SW 1271 (cell line): ENCODE data around the gene ABHD12B.
"Not testable (repeated sequence)": the region's sequence is repeated elsewhere in the genome, so short reads cannot be mapped to it uniquely, and the experiment has no call there.

ENCODE experiments used
- DNase-seq, 2 experiments: peaks; one replicate each; lab custom pipeline; 2025; lab: John Stamatoyannopoulos, UW

ABHD12B gene

GRCh38 chr14:50935126-50936015 is 63.5 kb downstream of the ABHD12B start:
- DNase-seq: no peak

GRCh38 chr14:50936016-50936340 is 64.1 kb downstream of the ABHD12B start:
- DNase-seq: no peak

- no peak for DNase-seq
Observed at GRCh38 chr14:50936882-50937281, 65.0 kb downstream of the ABHD12B start.

GRCh38 chr14:50937325-50937724 is 65.5 kb downstream of the ABHD12B start:
- DNase-seq: peak in 1 of 2 experiments; percentile 25

GRCh38 chr14:50937800-50938199 is 65.9 kb downstream of the ABHD12B start:
- no peak for DNase-seq

- no peak for DNase-seq
Observed at GRCh38 chr14:50941151-50941550, 69.3 kb downstream of the ABHD12B start.

GRCh38 chr14:50941638-50942037 is 69.8 kb downstream of the ABHD12B start:
- not testable (repeated sequence) for DNase-seq

GRCh38 chr14:50943261-50943942 is 71.5 kb downstream of the ABHD12B start:
- peak; percentile 36 to 82 for DNase-seq

GRCh38 chr14:50943943-50944646 is 72.2 kb downstream of the ABHD12B start, which contains the start of gene PYGL:
PYGL (minus strand) TSS chr14:50944483; CDS start chr14:50944403, 80 bp downstream.
- DNase-seq: peak; percentile 43 to 79

GRCh38 chr14:50944647-50945413 is 73.0 kb downstream of the ABHD12B start:
- peak in 1 of 2 experiments; percentile 77 for DNase-seq

GRCh38 chr14:50946234-50946935 is 74.5 kb downstream of the ABHD12B start:
- DNase-seq: no peak

- no peak for DNase-seq
Observed at GRCh38 chr14:50947446-50947845, 75.6 kb downstream of the ABHD12B start.

GRCh38 chr14:50948205-50948604 is 76.4 kb downstream of the ABHD12B start:
- no peak for DNase-seq

- no peak for DNase-seq
Observed at GRCh38 chr14:50951032-50951431, 79.2 kb downstream of the ABHD12B start.

GRCh38 chr14:50953502-50953901 is 81.6 kb downstream of the ABHD12B start:
- DNase-seq: no peak
